GM19467 (cell line): ENCODE data around the gene MYRIP.

Experiments
- ATAC-seq: cut with Tn5 transposase; IDR thresholded peaks from one replicate; pipeline ENCODE4 v1.9.1; 2021; ENCODE audit warnings: mild to moderate bottlenecking, moderate library complexity; ENCODE audit not compliant: unreplicated experiment

The MYRIP gene

GRCh38 chr3:40224796-40225515 is 415.5 kb downstream of the MYRIP start:
- no peak for ATAC-seq

- ATAC-seq = no peak
These were observed 417.2 kb downstream of the MYRIP start for GRCh38 chr3:40226636-40227035.

GRCh38 chr3:40228792-40229350 is 419.5 kb downstream of the MYRIP start:
- no peak for ATAC-seq

GRCh38 chr3:40229386-40229785 is 420.0 kb downstream of the MYRIP start:
- ATAC-seq = no peak

GRCh38 chr3:40229963-40230362 is 420.6 kb downstream of the MYRIP start:
- ATAC-seq = no peak

- ATAC-seq = no peak
These were observed 421.0 kb downstream of the MYRIP start for GRCh38 chr3:40230382-40230781.

- no peak for ATAC-seq
These were observed 423.2 kb downstream of the MYRIP start for GRCh38 chr3:40232626-40233025.

- no peak for ATAC-seq
These were observed 427.8 kb downstream of the MYRIP start for GRCh38 chr3:40237159-40237558.

GRCh38 chr3:40237889-40238571 is 428.6 kb downstream of the MYRIP start:
- ATAC-seq = no peak

GRCh38 chr3:40240921-40241320 is 431.5 kb downstream of the MYRIP start:
- no peak for ATAC-seq

- no peak for ATAC-seq
These were observed 432.8 kb downstream of the MYRIP start for GRCh38 chr3:40242216-40242615.

GRCh38 chr3:40242638-40243037 is 433.2 kb downstream of the MYRIP start:
- no peak for ATAC-seq

- ATAC-seq = no peak
These were observed 433.6 kb downstream of the MYRIP start for GRCh38 chr3:40243056-40243455.

GRCh38 chr3:40247714-40248454 is 438.5 kb downstream of the MYRIP start:
- ATAC-seq = no peak

GRCh38 chr3:40248591-40248990 is 439.2 kb downstream of the MYRIP start:
- no peak for ATAC-seq

GRCh38 chr3:40249168-40249567 is 439.8 kb downstream of the MYRIP start:
- no peak for ATAC-seq

GRCh38 chr3:40254491-40254890 is 445.1 kb downstream of the MYRIP start:
- no peak for ATAC-seq

- ATAC-seq = no peak
These were observed 445.5 kb downstream of the MYRIP start for GRCh38 chr3:40254891-40255290.

- ATAC-seq = no peak
These were observed 446.1 kb downstream of the MYRIP start for GRCh38 chr3:40255532-40255931.

GRCh38 chr3:40258064-40258463 is 448.7 kb downstream of the MYRIP start:
- ATAC-seq = no peak

- ATAC-seq = no peak
These were observed 449.1 kb downstream of the MYRIP start for GRCh38 chr3:40258555-40258954.

GRCh38 chr3:40262331-40262730 is 452.9 kb downstream of the MYRIP start:
- no peak for ATAC-seq
